PC-9 (cell line): Measurements from ENCODE around the gene NID1. TPM values are rescaled to one million over a fixed set of nuclear protein-coding genes. Genes with fewer than 3 reads are reported as not detected.

ENCODE experiments used
- BruUV-seq: library from RNA; stranded (reverse); fragments of 400-500 nt; replicated peaks from 2 replicates; lab custom pipeline; 2021; lab: Mats Ljungman, UMichigan
- CTCF ChIA-PET: fragments of 300-600 bp; sonication (Branson Sonifier 250); formaldehyde crosslinking; loops from one replicate; lab custom pipeline; 2022; ENCODE audit warnings: antibody characterized with exemption; lab: Charles Lee
- POLR2A ChIA-PET: fragments of 300-600 bp; sonication (Branson Sonifier 250); formaldehyde crosslinking; loops from one replicate; lab custom pipeline; 2022; ENCODE audit warnings: antibody characterized with exemption; ENCODE audit not compliant: unreplicated experiment; lab: Charles Lee
- DNase-seq, 2 experiments: peaks; one replicate each; pipeline versions ENCODE4 v3.0.0 to v3.0.0-alpha.2; 2015 to 2022; ENCODE audit warnings: mixed read lengths in 1 of 2
- H2AFZ ChIP-seq: fragments of 200-600 bp; sonication (generic); 2 replicates; pipeline ENCODE4 v1.8.1; 2017; ENCODE audit warnings: antibody characterized with exemption
- H3F3A ChIP-seq: fragments of 200-600 bp; sonication (generic); 2 replicates; pipeline ENCODE4 v1.8.1; 2017; ENCODE audit warnings: antibody characterized with exemption, mild to moderate bottlenecking, low read depth; ENCODE audit not compliant: insufficient read depth
- H3K27ac ChIP-seq: fragments of 200-600 bp; sonication (generic); 2 replicates; pipeline ENCODE4 v1.6.1; 2016; ENCODE audit warnings: mixed run types
- H3K27me3 ChIP-seq: fragments of 200-600 bp; sonication (generic); 2 replicates; pipeline ENCODE4 v1.6.1; 2016; ENCODE audit warnings: low read depth, mixed run types; ENCODE audit not compliant: insufficient read depth
- H3K36me3 ChIP-seq: fragments of 200-600 bp; sonication (generic); 2 replicates; pipeline ENCODE4 v1.6.1; 2016; ENCODE audit warnings: low read depth, mixed run types
- H3K4me1 ChIP-seq: fragments of 200-600 bp; sonication (generic); replicated peaks from 2 replicates; pipeline ENCODE4 v1.6.1; 2016; ENCODE audit warnings: mixed run types; ENCODE audit not compliant: insufficient read depth
- H3K4me2 ChIP-seq: fragments of 200-600 bp; sonication (generic); 2 replicates; pipeline ENCODE4 v1.6.1; 2017; ENCODE audit warnings: mixed run types
- H3K4me3 ChIP-seq: fragments of 200-600 bp; sonication (generic); 2 replicates; pipeline ENCODE4 v1.6.1; 2016; ENCODE audit warnings: mixed run types
- H3K79me2 ChIP-seq: fragments of 200-600 bp; sonication (generic); 2 replicates; pipeline ENCODE4 v1.6.1; 2017; ENCODE audit warnings: low read depth, mixed run types
- H3K9me2 ChIP-seq: fragments of 200-600 bp; sonication (generic); 2 replicates; pipeline ENCODE4 v1.8.1; 2017; ENCODE audit warnings: mild to moderate bottlenecking; ENCODE audit not compliant: insufficient read depth
- H3K9me3 ChIP-seq: fragments of 200-600 bp; sonication (generic); 2 replicates; pipeline ENCODE4 v1.8.1; 2016; ENCODE audit warnings: low read depth; ENCODE audit not compliant: insufficient read depth
- H4K20me1 ChIP-seq: fragments of 200-600 bp; sonication (generic); 2 replicates; pipeline ENCODE4 v1.8.1; 2017; ENCODE audit not compliant: insufficient read depth
- CTCF ChIP-seq: fragments of 200-600 bp; sonication (generic); conservative IDR thresholded peaks from 2 replicates; pipeline ENCODE4 v1.6.1; 2017; ENCODE audit warnings: mixed run types, antibody characterized with exemption, mild to moderate bottlenecking, moderate library complexity
- EZH2 ChIP-seq: fragments of 200-600 bp; sonication (generic); IDR thresholded peaks from 2 replicates; pipeline ENCODE4 v1.8.0; 2017; ENCODE audit warnings: antibody characterized with exemption, low read depth
- intact Hi-C: fragments of 100-400 bp; cut with micrococcal nuclease; formaldehyde crosslinking; loops from one replicate; pipeline ENCODE4 v1.10.0; 2022; ENCODE audit not compliant: unreplicated experiment
- total RNA-seq: library from RNA; stranded (reverse); gene quantifications from 2 replicates; pipeline ENCODE4 v1.2.3, GENCODE V29; 2021

The NID1 gene
- total RNA-seq, 1 experiment from 2014 or later = not detected

GRCh38 chr1:236090741-236091147 is 25.9 kb upstream of the NID1 start:
- Histone ChIP-seq H3K27ac (no peak overlapping the region), H3K4me1 (no peaks in the 10 kb centered on the region), H3K4me3 (no peak overlapping the region), H3K9me2 (no peaks in the 10 kb centered on the region), H3K4me2 (0 out of 2 replicates have a peak overlapping the region, but pooled peaks have one; percentile 19), H3F3A (peaks cover 8% of the 10 kb centered on the region), H3K9me3 (peaks cover 1% of the 10 kb centered on the region), H2AFZ (no peak overlapping the region; the same call in 1 of the 2 replicates), H3K79me2 (no peaks in the 10 kb centered on the region), H3K36me3 (no peaks in the 10 kb centered on the region), H4K20me1 (no peaks in the 10 kb centered on the region), H3K27me3 (no peaks in the 10 kb centered on the region)
- ChIA-PET POLR2A (interaction anchor here (0.6 kb wide), 1 partner anchor 191 kb away, joined by 6 read pairs; no protein-coding TSS in a partner anchor), CTCF (no interaction called here)
- DNase-seq = no peak
- TF ChIP-seq CTCF (no peak), EZH2 (no peak)
- intact Hi-C loops = loop anchor here (5.0 kb wide), 1 partner anchor 118 kb away; no protein-coding TSS in a partner anchor
- no TSS peak for BruUV-seq

GRCh38 chr1:236089046-236089773 is 24.3 kb upstream of the NID1 start:
- Histone ChIP-seq H3K79me2 (no peaks in the 10 kb centered on the region), H4K20me1 (no peaks in the 10 kb centered on the region), H3K4me2 (0 out of 2 replicates have a peak overlapping the region, but pooled peaks have one; percentile 1), H2AFZ (no peak overlapping the region), H3K27ac (no peak overlapping the region), H3K36me3 (no peaks in the 10 kb centered on the region), H3K9me2 (no peaks in the 10 kb centered on the region), H3K4me3 (no peak overlapping the region), H3K9me3 (no peaks in the 10 kb centered on the region; the same call in 1 of the 2 replicates), H3K27me3 (no peaks in the 10 kb centered on the region), H3F3A (no peaks in the 10 kb centered on the region), H3K4me1 (no peaks in the 10 kb centered on the region)
- DNase-seq = no peak
- CTCF ChIA-PET = no interaction called here
- TF ChIP-seq EZH2 (no peak), CTCF (no peak)
- intact Hi-C loops = no loop called here
- POLR2A ChIA-PET = no interaction called here
- no TSS peak for BruUV-seq

GRCh38 chr1:236086537-236086936 is 21.6 kb upstream of the NID1 start:
- Histone ChIP-seq H3K27me3 (no peaks in the 10 kb centered on the region), H3K9me3 (no peaks in the 10 kb centered on the region), H3K36me3 (no peaks in the 10 kb centered on the region), H3K9me2 (no peaks in the 10 kb centered on the region), H4K20me1 (no peaks in the 10 kb centered on the region), H2AFZ (no peak overlapping the region), H3F3A (peaks cover 5% of the 10 kb centered on the region; the same call in 1 of the 2 replicates), H3K4me2 (no peak overlapping the region), H3K4me1 (no peaks in the 10 kb centered on the region), H3K27ac (no peak overlapping the region), H3K79me2 (no peaks in the 10 kb centered on the region), H3K4me3 (no peak overlapping the region)
- no peak for TF ChIP-seq EZH2
- TF ChIP-seq CTCF = no peak
- BruUV-seq = no TSS peak
- ChIA-PET POLR2A (interaction anchor here (0.6 kb wide), 1 partner anchor 604 kb away, joined by 3 read pairs; no protein-coding TSS in a partner anchor), CTCF (no interaction called here)
- DNase-seq = no peak
- intact Hi-C loops = no loop called here
